GM19455 (cell line): ENCODE measurements around the gene PLEKHA8.
"Not testable (repeated sequence)": the region's sequence is repeated elsewhere in the genome, so short reads cannot be mapped to it uniquely, and the experiment has no call there.

ENCODE experiments used
- ATAC-seq: cut with Tn5 transposase; IDR thresholded peaks from one replicate; pipeline ENCODE4 v1.9.1; 2021; ENCODE audit not compliant: unreplicated experiment

Gene PLEKHA8

DNA sequence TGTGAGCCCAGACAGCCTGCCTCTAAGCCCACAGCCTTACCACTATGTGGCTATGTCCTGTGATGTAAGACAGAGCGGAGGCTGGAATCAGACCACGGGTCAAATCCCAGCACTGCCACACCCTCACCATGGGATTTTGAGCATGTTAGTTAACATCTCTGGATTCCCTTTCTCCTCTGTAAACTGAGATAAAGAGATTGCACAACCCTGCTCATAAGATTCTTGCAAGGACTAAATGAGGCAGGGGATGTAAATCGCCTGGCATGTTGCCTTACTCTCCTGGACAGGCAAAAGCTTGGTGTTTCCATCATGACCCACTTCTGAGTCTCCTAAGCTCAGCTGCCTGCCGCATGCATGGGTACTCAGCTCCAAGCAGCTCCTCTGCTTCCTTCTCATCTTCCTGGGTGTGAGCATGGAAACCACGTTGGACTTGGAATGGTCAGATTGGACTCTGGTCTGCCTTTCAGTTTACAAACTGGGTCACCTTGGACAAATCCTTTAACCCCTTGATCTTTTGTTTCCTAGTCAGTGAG, 65.3 kb downstream of the PLEKHA8 start:
- no peak for ATAC-seq

GRCh38 chr7:30098599-30098998, 70.4 kb downstream of the PLEKHA8 start:
- ATAC-seq: not testable (repeated sequence)

- ATAC-seq: no peak
Measured at GRCh38 chr7:30102281-30102680, 74.1 kb downstream of the PLEKHA8 start.

GRCh38 chr7:30104157-30104556, 75.9 kb downstream of the PLEKHA8 start:
- no peak for ATAC-seq

DNA sequence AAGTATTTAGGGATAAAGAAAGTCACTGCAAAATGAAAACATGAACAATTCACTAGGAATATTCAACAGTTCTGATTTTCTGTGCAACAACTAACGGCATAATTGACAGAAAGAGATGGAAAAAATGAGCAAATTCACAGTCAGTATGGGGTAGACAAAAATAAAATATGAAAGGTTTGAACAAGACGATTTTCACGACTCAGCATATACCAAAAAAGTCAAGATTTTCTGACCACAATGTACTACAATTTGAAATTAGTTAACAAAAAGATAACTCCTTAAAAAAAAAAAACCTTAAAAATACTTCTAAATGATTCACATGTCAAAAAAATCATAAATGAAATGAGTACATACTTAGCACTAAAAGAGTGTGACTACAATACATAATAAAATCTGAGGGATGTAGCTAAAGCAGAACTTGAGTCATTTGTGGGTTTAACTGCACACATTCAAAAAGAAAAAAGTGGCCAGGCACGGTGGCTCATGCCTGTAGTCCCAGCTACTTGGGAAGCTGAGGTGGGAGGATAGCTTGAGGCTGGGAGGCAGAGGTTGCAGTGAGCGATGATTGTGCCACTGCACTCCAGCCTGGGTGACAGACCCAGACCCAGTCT, 84.0 kb downstream of the PLEKHA8 start:
- no peak for ATAC-seq

GRCh38 chr7:30113144-30113543, 84.9 kb downstream of the PLEKHA8 start:
- no peak for ATAC-seq

GRCh38 chr7:30114536-30115238, 86.5 kb downstream of the PLEKHA8 start:
- ATAC-seq: no peak

DNA sequence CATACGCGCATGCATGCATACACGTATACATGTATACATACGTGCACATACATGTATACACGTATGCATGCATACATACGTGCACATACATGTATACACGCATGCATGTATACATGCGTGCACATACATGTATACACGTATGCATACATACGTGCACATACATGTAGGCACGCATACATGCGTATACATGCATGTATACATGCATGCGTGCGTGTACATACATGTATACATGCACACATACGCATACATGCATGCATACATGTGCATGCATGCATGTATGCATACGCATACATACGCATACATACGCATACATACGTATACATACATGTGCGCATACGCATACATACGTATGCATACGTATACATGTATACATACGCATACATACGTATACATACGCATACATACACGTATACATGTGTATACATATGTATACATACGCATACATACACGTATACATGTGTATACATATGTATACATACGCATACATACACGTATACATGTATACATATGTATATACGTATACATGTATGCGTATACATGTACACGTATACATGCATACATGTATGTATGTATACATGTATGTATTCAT, 87.6 kb downstream of the PLEKHA8 start:
- no peak for ATAC-seq

- ATAC-seq: no peak
Measured at GRCh38 chr7:30116771-30117170, 88.6 kb downstream of the PLEKHA8 start.

DNA sequence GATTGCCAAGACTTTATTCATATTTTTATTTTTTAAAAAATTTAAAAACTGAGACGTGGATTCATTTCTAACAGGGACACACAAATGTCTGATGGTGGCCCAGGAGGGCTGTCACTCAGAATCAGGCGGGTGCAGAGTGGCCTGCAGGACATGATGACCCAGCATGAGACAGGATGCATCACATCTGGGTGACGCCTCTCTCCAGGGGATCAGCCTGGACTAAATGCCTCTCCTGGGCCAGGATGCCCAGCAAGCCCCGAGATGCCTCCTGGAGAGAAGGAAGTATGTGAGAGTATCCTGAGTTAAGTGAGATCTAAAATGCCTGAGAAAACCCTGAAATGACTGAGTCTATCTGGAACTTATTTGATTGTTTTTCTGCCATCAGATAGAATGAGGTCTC, 89.7 kb downstream of the PLEKHA8 start:
- ATAC-seq: no peak

DNA sequence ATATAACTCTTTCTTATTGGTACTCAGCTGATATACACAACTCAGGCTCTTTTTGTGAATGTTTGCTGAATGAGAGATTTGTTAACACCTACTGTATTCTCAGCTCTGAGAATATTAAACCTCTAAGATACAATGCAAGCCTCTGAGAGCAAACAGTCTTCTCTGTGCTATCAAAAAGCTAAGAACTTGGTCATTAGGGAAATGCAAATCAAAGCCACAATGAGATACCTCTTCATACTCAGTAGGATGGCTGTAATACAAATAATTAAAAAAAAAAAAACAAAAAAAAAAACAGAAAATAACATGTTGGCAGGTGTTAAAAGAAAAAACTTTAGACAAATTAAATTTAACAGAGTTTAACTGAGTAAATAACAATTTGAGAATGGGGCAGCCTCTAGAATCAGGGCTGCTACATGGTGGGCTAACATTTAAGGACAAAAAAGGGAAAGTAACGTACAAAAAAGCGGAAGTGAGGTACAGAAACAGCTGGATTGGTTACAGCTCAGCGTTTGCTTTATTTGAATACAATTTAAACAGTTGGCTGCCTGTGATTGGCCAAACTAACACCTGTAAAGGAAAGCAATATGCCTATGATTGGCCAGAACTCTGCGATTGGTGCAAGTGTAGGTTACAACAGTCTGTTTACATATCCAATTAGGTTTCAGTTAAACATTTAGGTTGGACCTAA, 91.8 kb downstream of the PLEKHA8 start:
- ATAC-seq: no peak

GRCh38 chr7:30133736-30134610, 105.8 kb downstream of the PLEKHA8 start:
- no peak for ATAC-seq

- ATAC-seq: peak; percentile 86
Measured at GRCh38 chr7:30134611-30135300, 106.5 kb downstream of the PLEKHA8 start, which contains the start of gene MTURN. Gene MTURN, plus strand, starts transcription at chr7:30134986. Its CDS starts 151 bp downstream, at chr7:30135137.

GRCh38 chr7:30135301-30136116, 107.3 kb downstream of the PLEKHA8 start:
- peak; percentile 27 for ATAC-seq

DNA sequence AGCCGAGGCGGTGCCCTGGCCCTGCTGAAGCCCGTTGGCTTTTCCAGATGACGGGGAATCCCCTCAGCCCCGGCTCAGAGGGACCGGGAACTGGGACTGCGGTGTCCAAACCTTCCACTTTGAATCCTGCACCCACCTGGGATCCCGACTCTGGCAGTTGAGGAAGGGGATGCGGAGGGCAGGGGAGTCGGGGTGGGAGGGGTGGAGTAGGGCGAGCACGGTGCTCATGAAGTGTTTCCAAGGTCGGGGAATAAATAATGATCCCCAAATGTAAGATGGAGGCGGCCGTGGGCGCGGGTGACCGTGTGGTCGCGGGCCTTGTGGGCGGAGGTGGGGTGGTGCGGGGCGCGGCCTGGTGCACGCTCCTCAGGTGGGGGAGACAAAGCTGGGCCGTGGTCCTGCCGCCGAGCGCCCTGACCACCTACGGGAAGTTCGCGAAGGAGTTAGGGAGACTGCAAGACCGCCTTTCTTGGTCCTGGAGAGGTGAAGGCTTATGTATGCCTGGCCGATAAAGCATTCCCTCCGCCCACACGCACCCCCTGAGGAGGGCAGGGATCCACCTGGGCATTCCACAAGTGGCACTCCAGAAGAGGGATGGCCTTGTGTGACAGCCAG, 108.0 kb downstream of the PLEKHA8 start:
- ATAC-seq: no peak

- no peak for ATAC-seq
Measured at GRCh38 chr7:30136743-30137485, 108.7 kb downstream of the PLEKHA8 start.

GRCh38 chr7:30139836-30140384, 111.7 kb downstream of the PLEKHA8 start:
- no peak for ATAC-seq

DNA sequence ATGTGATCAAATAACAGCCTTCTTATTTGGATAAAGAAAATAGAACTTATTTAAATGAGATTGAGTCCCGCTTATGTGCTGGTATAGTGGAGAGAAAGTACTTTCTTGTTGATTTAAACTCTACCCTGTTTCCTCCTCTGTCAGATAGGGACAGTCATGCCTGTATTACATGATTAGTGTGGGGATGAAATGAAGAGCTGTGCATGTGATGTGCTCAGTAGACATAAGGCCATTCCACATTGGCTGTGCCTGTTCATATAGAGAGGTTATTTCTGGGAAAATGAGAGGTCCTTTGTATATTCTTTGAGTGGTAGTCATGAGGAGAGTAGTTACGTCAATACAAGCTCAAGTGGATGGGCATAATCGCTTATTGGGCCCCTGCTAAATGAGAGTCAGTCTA, 112.2 kb downstream of the PLEKHA8 start:
- no peak for ATAC-seq
